Measurements from ENCODE around the gene TPSD1. TPM values are rescaled to one million over a fixed set of nuclear protein-coding genes. Genes with fewer than 3 reads are reported as not detected.
A peak's percentile ranks its signal among the peaks of the same experiment; 100 is the strongest.
"Not testable (repeated sequence)": the region's sequence is repeated elsewhere in the genome, so short reads cannot be mapped to it uniquely, and the experiment has no call there.

TPSD1 gene
- total RNA-seq, 3 donors from 2014 or later (not counting 1 experiment from before 2014, with no cell fraction given), result 3.2 TPM; not detected in 2

- Mint-ChIP-seq H3K4me3 (no peak within 1 kb of the TSS), H3K27me3 (ENCODE audit: low read depth in 2 of 2) (no peaks in the 10 kb centered on the region), H3K27ac (no peak within 1 kb of the TSS), H3K9me3 (no peaks in the 10 kb centered on the region), H3K36me3 (no peaks in the 10 kb centered on the region), H3K4me1 (no peaks in the 10 kb centered on the region)
- H3K9me3 ChIP-seq (ENCODE audit: control insufficient read depth, insufficient read depth, low read length), result no peaks in the 10 kb centered on the region
- WGBS (ENCODE audit: insufficient coverage), result 78% methylated on average over 10 of the region's 10 CpGs
- H3K27me3 ChIP-seq (ENCODE audit: control insufficient read depth, insufficient read depth, low read length), result no peaks in the 10 kb centered on the region
- ATAC-seq (no peak), DNase-seq (no peak)
- H3K27ac ChIP-seq (ENCODE audit: low read length), result no peak within 1 kb of the TSS
- TF ChIP-seq CTCF (IDR thresholded peaks at IDR 0.05), result no peak
- H3K4me3 ChIP-seq (ENCODE audit: low read length), result no peak within 1 kb of the TSS
- H3K4me1 ChIP-seq (ENCODE audit: control insufficient read depth, insufficient read depth, low read length), result peaks cover 3% of the 10 kb centered on the region
- no peaks in the 10 kb centered on the region for H3K36me3 ChIP-seq (ENCODE audit: control insufficient read depth, insufficient read depth, low read length)
- intact Hi-C loops (cut with micrococcal nuclease), result no loop called here
Observed at GRCh38 chr16:1225051-1225451, 30.8 kb upstream of the TPSD1 start, which contains the start of gene TPSG1. Gene TPSG1 (minus strand): TSS chr16:1225268. CDS start chr16:1225252, 16 bp downstream.

- DNase-seq; H3K27me3 Mint-ChIP-seq (ENCODE audit: low read depth in 2 of 2); H3K9me3 Mint-ChIP-seq; H3K4me3 ChIP-seq (ENCODE audit: low read length); H3K9me3 ChIP-seq (ENCODE audit: control insufficient read depth, insufficient read depth, low read length); H3K36me3 Mint-ChIP-seq; H3K27ac Mint-ChIP-seq; H3K27me3 ChIP-seq (ENCODE audit: control insufficient read depth, insufficient read depth, low read length); H3K4me1 Mint-ChIP-seq; H3K4me3 Mint-ChIP-seq; H3K4me1 ChIP-seq (ENCODE audit: control insufficient read depth, insufficient read depth, low read length); intact Hi-C loops (cut with micrococcal nuclease); H3K27ac ChIP-seq (ENCODE audit: low read length); H3K36me3 ChIP-seq (ENCODE audit: control insufficient read depth, insufficient read depth, low read length): not testable (repeated sequence)
- ATAC-seq, result peak; percentile 36 to 54 (median 37)
- 53% methylated on average over 20 of the region's 24 CpGs for WGBS (ENCODE audit: insufficient coverage)
Observed at GRCh38 chr16:1225728-1226311, 30.0 kb upstream of the TPSD1 start.

GRCh38 chr16:1226692-1227091, 29.2 kb upstream of the TPSD1 start:
- ATAC-seq; H3K27me3 ChIP-seq (ENCODE audit: control insufficient read depth, insufficient read depth, low read length); H3K4me1 ChIP-seq (ENCODE audit: control insufficient read depth, insufficient read depth, low read length); H3K27me3 Mint-ChIP-seq (ENCODE audit: low read depth in 2 of 2); H3K36me3 Mint-ChIP-seq; H3K4me1 Mint-ChIP-seq; H3K4me3 Mint-ChIP-seq; DNase-seq; H3K4me3 ChIP-seq (ENCODE audit: low read length); H3K27ac Mint-ChIP-seq; H3K9me3 Mint-ChIP-seq; H3K36me3 ChIP-seq (ENCODE audit: control insufficient read depth, insufficient read depth, low read length); intact Hi-C loops (cut with micrococcal nuclease); H3K9me3 ChIP-seq (ENCODE audit: control insufficient read depth, insufficient read depth, low read length); H3K27ac ChIP-seq (ENCODE audit: low read length): not testable (repeated sequence)
- WGBS (ENCODE audit: insufficient coverage), result 66% methylated on average over 12 of the region's 14 CpGs

GRCh38 chr16:1228227-1228626, 27.6 kb upstream of the TPSD1 start:
- H3K9me3 Mint-ChIP-seq; H3K4me3 Mint-ChIP-seq; H3K9me3 ChIP-seq (ENCODE audit: control insufficient read depth, insufficient read depth, low read length); H3K27me3 ChIP-seq (ENCODE audit: control insufficient read depth, insufficient read depth, low read length); H3K27ac ChIP-seq (ENCODE audit: low read length); H3K36me3 ChIP-seq (ENCODE audit: control insufficient read depth, insufficient read depth, low read length); ATAC-seq; H3K4me1 Mint-ChIP-seq; H3K27me3 Mint-ChIP-seq (ENCODE audit: low read depth in 2 of 2); H3K4me3 ChIP-seq (ENCODE audit: low read length); H3K36me3 Mint-ChIP-seq; DNase-seq; H3K4me1 ChIP-seq (ENCODE audit: control insufficient read depth, insufficient read depth, low read length); intact Hi-C loops (cut with micrococcal nuclease); H3K27ac Mint-ChIP-seq: not testable (repeated sequence)
- 84% methylated on average over 5 of the region's 7 CpGs for WGBS (ENCODE audit: insufficient coverage)

GRCh38 chr16:1229476-1229875, 26.4 kb upstream of the TPSD1 start:
- H3K9me3 ChIP-seq (ENCODE audit: control insufficient read depth, insufficient read depth, low read length); ATAC-seq; H3K27me3 Mint-ChIP-seq (ENCODE audit: low read depth in 2 of 2); H3K9me3 Mint-ChIP-seq; H3K4me3 Mint-ChIP-seq; H3K27ac ChIP-seq (ENCODE audit: low read length); DNase-seq; intact Hi-C loops (cut with micrococcal nuclease); H3K4me1 Mint-ChIP-seq; H3K27ac Mint-ChIP-seq; H3K36me3 ChIP-seq (ENCODE audit: control insufficient read depth, insufficient read depth, low read length); H3K4me1 ChIP-seq (ENCODE audit: control insufficient read depth, insufficient read depth, low read length); H3K27me3 ChIP-seq (ENCODE audit: control insufficient read depth, insufficient read depth, low read length); H3K36me3 Mint-ChIP-seq; H3K4me3 ChIP-seq (ENCODE audit: low read length): not testable (repeated sequence)
- WGBS (ENCODE audit: insufficient coverage), result 95% methylated on average over 7 of the region's 13 CpGs

- H3K36me3 ChIP-seq (ENCODE audit: control insufficient read depth, insufficient read depth, low read length); intact Hi-C loops (cut with micrococcal nuclease); H3K27me3 ChIP-seq (ENCODE audit: control insufficient read depth, insufficient read depth, low read length); H3K27ac ChIP-seq (ENCODE audit: low read length); H3K9me3 Mint-ChIP-seq; H3K27ac Mint-ChIP-seq; H3K27me3 Mint-ChIP-seq (ENCODE audit: low read depth in 2 of 2); H3K4me1 ChIP-seq (ENCODE audit: control insufficient read depth, insufficient read depth, low read length); H3K4me3 Mint-ChIP-seq; H3K9me3 ChIP-seq (ENCODE audit: control insufficient read depth, insufficient read depth, low read length); H3K4me1 Mint-ChIP-seq; DNase-seq; H3K36me3 Mint-ChIP-seq; ATAC-seq; H3K4me3 ChIP-seq (ENCODE audit: low read length): not testable (repeated sequence)
- WGBS (ENCODE audit: insufficient coverage), result 56% methylated on average over 1 of the region's 11 CpGs
Observed at GRCh38 chr16:1230084-1230470, 25.8 kb upstream of the TPSD1 start, which contains the start of gene TPSB2. Gene TPSB2 (minus strand): TSS chr16:1230184. CDS start chr16:1229951, 233 bp downstream.

- H3K27ac ChIP-seq (ENCODE audit: low read length); ATAC-seq; H3K9me3 Mint-ChIP-seq; H3K27me3 ChIP-seq (ENCODE audit: control insufficient read depth, insufficient read depth, low read length); H3K4me3 ChIP-seq (ENCODE audit: low read length); H3K4me3 Mint-ChIP-seq; intact Hi-C loops (cut with micrococcal nuclease); H3K36me3 Mint-ChIP-seq; DNase-seq; H3K27me3 Mint-ChIP-seq (ENCODE audit: low read depth in 2 of 2); H3K27ac Mint-ChIP-seq; H3K9me3 ChIP-seq (ENCODE audit: control insufficient read depth, insufficient read depth, low read length); H3K4me1 Mint-ChIP-seq; H3K4me1 ChIP-seq (ENCODE audit: control insufficient read depth, insufficient read depth, low read length); H3K36me3 ChIP-seq (ENCODE audit: control insufficient read depth, insufficient read depth, low read length): not testable (repeated sequence)
- 84% methylated on average over 17 of the region's 17 CpGs for WGBS (ENCODE audit: insufficient coverage)
Observed at GRCh38 chr16:1230471-1231212, 25.2 kb upstream of the TPSD1 start.
